ENCODE results near the gene MYCBP. TPM values are rescaled to one million over a fixed set of nuclear protein-coding genes. Genes with fewer than 3 reads are reported as not detected.

Gene MYCBP
- total RNA-seq, 1 donor from 2014 or later = 6.1 TPM

DNA sequence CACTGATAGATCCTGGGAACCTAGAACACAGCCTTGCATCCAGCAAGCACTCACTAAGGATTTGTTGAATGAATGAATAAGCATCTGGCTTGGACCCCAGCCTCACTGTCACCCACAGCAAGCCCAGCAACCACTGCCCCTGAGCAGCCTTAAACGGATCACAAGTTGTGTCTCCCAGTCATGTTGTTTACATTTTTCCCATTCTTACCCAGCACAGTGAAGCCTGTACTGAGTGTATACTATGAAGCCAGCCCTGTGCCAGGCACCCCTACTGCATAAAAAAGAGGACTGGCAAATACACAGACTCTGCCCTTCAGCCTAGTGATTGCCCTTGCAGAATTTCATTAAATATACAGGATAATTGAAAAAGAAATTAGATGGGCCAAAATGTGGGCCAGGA is 43.8 kb downstream of the MYCBP start:
- peaks cover 2% of the 10 kb centered on the region for H3K4me1 Mint-ChIP-seq (ENCODE audit: low read depth)
- H3K36me3 Mint-ChIP-seq (ENCODE audit: low read depth) = no peaks in the 10 kb centered on the region
- DNase-seq (ENCODE audit: low spot score) = no peak
- H3K9me3 Mint-ChIP-seq (ENCODE audit: low read depth) = no peaks in the 10 kb centered on the region
- H3K27me3 Mint-ChIP-seq (ENCODE audit: low read depth) = peaks cover 16% of the 10 kb centered on the region
- no peak overlapping the region for H3K27ac Mint-ChIP-seq (ENCODE audit: unreplicated experiment)
- TF ChIP-seq, protein P1, sequence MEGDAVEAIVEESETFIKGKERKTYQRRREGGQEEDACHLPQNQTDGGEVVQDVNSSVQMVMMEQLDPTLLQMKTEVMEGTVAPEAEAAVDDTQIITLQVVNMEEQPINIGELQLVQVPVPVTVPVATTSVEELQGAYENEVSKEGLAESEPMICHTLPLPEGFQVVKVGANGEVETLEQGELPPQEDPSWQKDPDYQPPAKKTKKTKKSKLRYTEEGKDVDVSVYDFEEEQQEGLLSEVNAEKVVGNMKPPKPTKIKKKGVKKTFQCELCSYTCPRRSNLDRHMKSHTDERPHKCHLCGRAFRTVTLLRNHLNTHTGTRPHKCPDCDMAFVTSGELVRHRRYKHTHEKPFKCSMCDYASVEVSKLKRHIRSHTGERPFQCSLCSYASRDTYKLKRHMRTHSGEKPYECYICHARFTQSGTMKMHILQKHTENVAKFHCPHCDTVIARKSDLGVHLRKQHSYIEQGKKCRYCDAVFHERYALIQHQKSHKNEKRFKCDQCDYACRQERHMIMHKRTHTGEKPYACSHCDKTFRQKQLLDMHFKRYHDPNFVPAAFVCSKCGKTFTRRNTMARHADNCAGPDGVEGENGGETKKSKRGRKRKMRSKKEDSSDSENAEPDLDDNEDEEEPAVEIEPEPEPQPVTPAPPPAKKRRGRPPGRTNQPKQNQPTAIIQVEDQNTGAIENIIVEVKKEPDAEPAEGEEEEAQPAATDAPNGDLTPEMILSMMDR (IDR thresholded peaks at IDR 0.05) = no peak
- H3K4me3 Mint-ChIP-seq (ENCODE audit: unreplicated experiment) = no peak overlapping the region

DNA sequence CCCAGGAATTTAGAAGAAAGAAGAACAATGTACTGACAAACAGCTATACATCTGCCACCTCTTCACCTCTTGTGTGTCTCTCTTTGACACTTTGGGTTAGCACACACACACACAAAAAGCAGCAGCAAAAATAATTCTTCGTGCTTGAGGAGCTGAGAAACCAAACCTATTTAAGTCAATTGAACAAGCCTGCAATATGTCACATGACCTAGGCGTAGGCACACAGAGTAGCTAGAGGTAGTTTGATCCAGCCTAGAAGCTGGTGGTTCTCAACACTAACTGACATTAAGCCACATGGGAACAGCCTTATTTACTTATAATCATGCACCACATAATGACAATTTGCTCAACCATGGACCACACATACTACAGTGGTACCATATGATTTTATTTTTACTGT is 45.8 kb downstream of the MYCBP start:
- no peak overlapping the region for H3K4me3 Mint-ChIP-seq (ENCODE audit: unreplicated experiment)
- peaks cover 16% of the 10 kb centered on the region for H3K27me3 Mint-ChIP-seq (ENCODE audit: low read depth)
- H3K9me3 Mint-ChIP-seq (ENCODE audit: low read depth) = no peaks in the 10 kb centered on the region
- H3K27ac Mint-ChIP-seq (ENCODE audit: unreplicated experiment) = no peak overlapping the region
- H3K36me3 Mint-ChIP-seq (ENCODE audit: low read depth) = no peaks in the 10 kb centered on the region
- no peak for DNase-seq (ENCODE audit: low spot score)
- H3K4me1 Mint-ChIP-seq (ENCODE audit: low read depth) = no peaks in the 10 kb centered on the region
- TF ChIP-seq, protein P1 (IDR thresholded peaks at IDR 0.05) = no peak

DNA sequence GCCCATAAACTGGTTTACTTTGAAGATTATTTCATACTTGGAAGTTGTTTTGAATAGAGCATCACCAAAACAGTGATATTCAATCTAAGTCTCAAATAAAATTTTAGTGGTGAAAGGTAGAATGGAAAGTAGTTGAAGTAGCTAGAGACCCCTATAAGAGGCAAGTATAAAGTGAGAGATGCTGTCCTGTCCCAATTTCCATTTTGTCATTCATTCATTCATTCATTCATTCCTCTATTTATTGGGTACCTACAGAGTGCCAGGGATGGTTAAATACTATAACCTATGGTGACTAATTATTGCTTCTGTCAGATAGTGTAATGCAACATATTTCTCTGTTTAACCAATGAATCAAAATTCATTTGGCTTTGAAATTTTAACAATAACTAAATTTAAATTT is 46.3 kb downstream of the MYCBP start:
- H3K27me3 Mint-ChIP-seq (ENCODE audit: low read depth) = peaks cover 16% of the 10 kb centered on the region
- H3K4me3 Mint-ChIP-seq (ENCODE audit: unreplicated experiment) = no peak overlapping the region
- no peaks in the 10 kb centered on the region for H3K4me1 Mint-ChIP-seq (ENCODE audit: low read depth)
- no peaks in the 10 kb centered on the region for H3K36me3 Mint-ChIP-seq (ENCODE audit: low read depth)
- H3K27ac Mint-ChIP-seq (ENCODE audit: unreplicated experiment) = no peak overlapping the region
- TF ChIP-seq, protein P1 (IDR thresholded peaks at IDR 0.05) = no peak
- H3K9me3 Mint-ChIP-seq (ENCODE audit: low read depth) = no peaks in the 10 kb centered on the region
- DNase-seq (ENCODE audit: low spot score) = no peak

- no peaks in the 10 kb centered on the region for H3K9me3 Mint-ChIP-seq (ENCODE audit: low read depth)
- H3K27ac Mint-ChIP-seq (ENCODE audit: unreplicated experiment) = no peak overlapping the region
- no peak overlapping the region for H3K4me3 Mint-ChIP-seq (ENCODE audit: unreplicated experiment)
- peaks cover 18% of the 10 kb centered on the region for H3K27me3 Mint-ChIP-seq (ENCODE audit: low read depth)
- no peaks in the 10 kb centered on the region for H3K36me3 Mint-ChIP-seq (ENCODE audit: low read depth)
- TF ChIP-seq, protein P1 (IDR thresholded peaks at IDR 0.05) = no peak
- H3K4me1 Mint-ChIP-seq (ENCODE audit: low read depth) = no peaks in the 10 kb centered on the region
- no peak for DNase-seq (ENCODE audit: low spot score)
Observed at GRCh38 chr1:38826262-38826661, 46.9 kb downstream of the MYCBP start.

DNA sequence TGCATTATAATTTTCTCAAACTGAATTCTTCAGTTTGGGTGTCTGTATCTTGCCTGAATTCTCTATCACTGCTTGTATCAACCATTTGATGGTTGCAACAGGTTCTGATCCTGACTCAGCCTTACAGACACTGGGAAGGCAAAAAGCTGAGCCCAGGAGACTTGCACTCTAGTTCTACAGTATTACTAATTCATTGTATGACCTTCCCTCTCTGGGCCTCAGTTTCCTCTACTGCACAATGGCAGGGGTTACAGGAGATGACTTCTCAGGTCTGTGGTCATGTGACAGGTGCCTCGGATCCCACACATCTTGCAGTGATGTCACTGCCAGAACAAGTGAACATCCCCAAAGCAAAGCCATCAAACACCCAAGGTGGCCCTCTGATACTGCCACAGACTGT is 52.3 kb downstream of the MYCBP start:
- no peak overlapping the region for H3K4me3 Mint-ChIP-seq (ENCODE audit: unreplicated experiment)
- no peaks in the 10 kb centered on the region for H3K4me1 Mint-ChIP-seq (ENCODE audit: low read depth)
- TF ChIP-seq, protein P1 (IDR thresholded peaks at IDR 0.05) = no peak
- H3K27me3 Mint-ChIP-seq (ENCODE audit: low read depth) = peaks cover 18% of the 10 kb centered on the region
- no peak overlapping the region for H3K27ac Mint-ChIP-seq (ENCODE audit: unreplicated experiment)
- H3K36me3 Mint-ChIP-seq (ENCODE audit: low read depth) = no peaks in the 10 kb centered on the region
- no peak for DNase-seq (ENCODE audit: low spot score)
- H3K9me3 Mint-ChIP-seq (ENCODE audit: low read depth) = no peaks in the 10 kb centered on the region

Measured in chondrocyte (in vitro differentiated cells).